Liver (tissue), 9 donors: Measurements from ENCODE around the gene ZNF628. TPM values are rescaled to one million over a fixed set of nuclear protein-coding genes. Genes with fewer than 3 reads are reported as not detected.

Experiments used
- DNase-seq: peaks from one replicate; pipeline ENCODE4 v3.0.0-alpha.2; 2017; ENCODE audit warnings: low spot score
- H3K27ac ChIP-seq, 2 donors: one replicate each; pipeline ENCODE4 v1.7.0; 2013; ENCODE audit warnings: inconsistent platforms in 2 of 2, low read length in 2 of 2, control low read depth in 1 of 2, low read depth in 1 of 2, mild to moderate bottlenecking in 1 of 2
- H3K27me3 ChIP-seq, 4 donors: one replicate each; pipeline versions ENCODE4 v1.6.1 to v1.7.0; 2013; ENCODE audit warnings: low read length in 3 of 4, inconsistent platforms in 1 of 4, mild to moderate bottlenecking in 1 of 4, moderate library complexity in 1 of 4; ENCODE audit not compliant: control insufficient read depth in 4 of 4, insufficient read depth in 4 of 4
- H3K36me3 ChIP-seq, 4 donors: one replicate each; pipeline versions ENCODE4 v1.6.1 to v1.7.0; 2013; ENCODE audit warnings: low read length in 3 of 4, mild to moderate bottlenecking in 3 of 4, low read depth in 1 of 4, moderate library complexity in 1 of 4; ENCODE audit not compliant: control insufficient read depth in 4 of 4, insufficient read depth in 3 of 4
- H3K4me1 ChIP-seq, 4 donors: one replicate each; pipeline versions ENCODE4 v1.6.1 to v1.7.0; 2013; ENCODE audit warnings: low read length in 3 of 4, mild to moderate bottlenecking in 3 of 4, moderate library complexity in 1 of 4; ENCODE audit not compliant: control insufficient read depth in 4 of 4, insufficient read depth in 4 of 4
- H3K4me3 ChIP-seq, 3 donors: one replicate each; pipeline versions ENCODE4 v1.6.1 to v1.7.0; 2013; ENCODE audit warnings: low read length in 3 of 3, control low read depth in 1 of 3, low read depth in 1 of 3, mild to moderate bottlenecking in 1 of 3
- H3K9ac ChIP-seq, 2 donors: one replicate each; pipeline ENCODE4 v1.7.0; 2013; ENCODE audit warnings: low read length in 2 of 2, mild to moderate bottlenecking in 2 of 2, moderate library complexity in 2 of 2, control low read depth in 1 of 2, low read depth in 1 of 2
- H3K9me3 ChIP-seq, 4 donors: one replicate each; pipeline versions ENCODE4 v1.6.1 to v1.7.0; 2013; ENCODE audit warnings: low read length in 3 of 4; ENCODE audit not compliant: control insufficient read depth in 4 of 4
- ATF3 ChIP-seq: IDR thresholded peaks from 2 replicates; pipeline ENCODE4 v1.6.1; 2016; ENCODE audit warnings: antibody characterized with exemption
- CTCF ChIP-seq: fragments of 150-350 bp; IDR thresholded peaks from 2 replicates; pipeline ENCODE4 v1.5.1; 2017; ENCODE audit warnings: improper control_type of control experiment, low read depth, low read length; ENCODE audit not compliant: missing input control
- EGR1 ChIP-seq, 2 donors: IDR thresholded peaks; 2 replicates each; pipeline ENCODE4 v1.6.1; 2016 to 2018; ENCODE audit warnings: antibody characterized with exemption in 2 of 2, low read depth in 2 of 2
- FOXA1 ChIP-seq: IDR thresholded peaks from 2 replicates; pipeline ENCODE4 v1.6.1; 2016; ENCODE audit warnings: antibody characterized with exemption
- FOXA2 ChIP-seq: IDR thresholded peaks from 2 replicates; pipeline ENCODE4 v1.6.1; 2016; ENCODE audit warnings: antibody characterized with exemption
- GABPA ChIP-seq, 2 donors: IDR thresholded peaks in 1 of 2; conservative IDR thresholded peaks in 1 of 2; 2 replicates each; pipeline ENCODE4 v1.6.1; 2016; ENCODE audit warnings: antibody characterized with exemption in 2 of 2, mild to moderate bottlenecking in 1 of 2, moderate library complexity in 1 of 2
- HNF4A ChIP-seq, 2 donors: conservative IDR thresholded peaks; 2 replicates each; pipeline ENCODE4 v1.6.1; 2016; ENCODE audit warnings: antibody characterized with exemption in 2 of 2, mild to moderate bottlenecking in 2 of 2
- HNF4G ChIP-seq: IDR thresholded peaks from 2 replicates; pipeline ENCODE4 v1.6.1; 2016; ENCODE audit warnings: antibody characterized with exemption
- JUND ChIP-seq, 2 donors: IDR thresholded peaks; 2 replicates each; pipeline ENCODE4 v1.6.1; 2016; ENCODE audit warnings: antibody characterized with exemption in 2 of 2
- MAX ChIP-seq: IDR thresholded peaks from 2 replicates; pipeline ENCODE4 v1.6.1; 2016; ENCODE audit warnings: antibody characterized with exemption
- NR2F2 ChIP-seq: IDR thresholded peaks from 2 replicates; pipeline ENCODE4 v1.6.1; 2016; ENCODE audit warnings: antibody characterized with exemption
- RAD21 ChIP-seq, 2 donors: IDR thresholded peaks; 2 replicates each; pipeline ENCODE4 v1.6.1; 2016; ENCODE audit warnings: antibody characterized with exemption in 2 of 2, mild to moderate bottlenecking in 2 of 2
- REST ChIP-seq: IDR thresholded peaks from 2 replicates; pipeline ENCODE4 v1.6.1; 2016; ENCODE audit warnings: antibody characterized with exemption, mild to moderate bottlenecking
- RXRA ChIP-seq, 2 donors: IDR thresholded peaks; 2 replicates each; pipeline ENCODE4 v1.6.1; 2017 to 2018; ENCODE audit warnings: antibody characterized with exemption in 2 of 2, mild to moderate bottlenecking in 1 of 2
- SP1 ChIP-seq: IDR thresholded peaks from 2 replicates; pipeline ENCODE4 v1.6.1; 2018; ENCODE audit warnings: antibody characterized with exemption, mild to moderate bottlenecking
- TAF1 ChIP-seq: conservative IDR thresholded peaks from 2 replicates; pipeline ENCODE4 v1.6.1; 2016; ENCODE audit warnings: antibody characterized with exemption, mild to moderate bottlenecking
- YY1 ChIP-seq: IDR thresholded peaks from 2 replicates; pipeline ENCODE4 v1.6.1; 2016; ENCODE audit warnings: antibody characterized with exemption, mild to moderate bottlenecking
- ZBTB33 ChIP-seq: IDR thresholded peaks from 2 replicates; pipeline ENCODE4 v1.6.1; 2016; ENCODE audit warnings: antibody characterized with exemption
- WGBS: extraction: QIAGEN DNeasy Blood & Tissue Kit; methylation state at CpG from one replicate; pipeline ENCODE4 v1.1.7; 2013; 5-methylcytosine and 5-hydroxymethylcytosine counted together
- polyA plus RNA-seq, 2 donors: library from polyadenylated mRNA; stranded (reverse) in 1 of 2; unstranded in 1 of 2; fragments of 200-250 nt in 1 of 2; fragments of >200 nt in 1 of 2; fragmentation: Nextera tagmentation in 1 of 2; extraction: Ambion mirVana in 1 of 2; gene quantifications; one replicate each; pipeline versions ENCODE4 v1.2.1 to v1.2.3, GENCODE V29; 2013 to 2015
- total RNA-seq, 2 donors: library from RNA; depleted of rRNA; stranded (reverse); fragments of >200 nt; gene quantifications; one replicate each; pipeline ENCODE4 v1.2.3, GENCODE V29; 2014
- donor health status: healthy.
- donor health status: healthy.
- donor health status: healthy.
- donor health status: healthy.
- donor health status: healthy.

The ZNF628 gene
- total and polyA plus RNA-seq, 4 donors, result 0.99 to 4.4 (median 1.5) TPM

- Histone ChIP-seq H3K9me3 (no peaks in the 10 kb centered on the region), H3K4me1 (peaks cover 3 to 14% (median 7%) of the 10 kb centered on the region in 4 donors), H3K4me3 (peak within 1 kb of the TSS in 1 of 3 donors; percentile 52), H3K27me3 (no peaks in the 10 kb centered on the region), H3K27ac (peak within 1 kb of the TSS; percentile 31 to 41), H3K36me3 (peaks cover 0 to 11% (median 5%) of the 10 kb centered on the region in 4 donors), H3K9ac (peak within 1 kb of the TSS in 1 of 2 donors; percentile 38)
- peak; percentile 63 for DNase-seq
- 4% methylated on average over 78 of the region's 78 CpGs for WGBS
- TF ChIP-seq GABPA (IDR thresholded peaks at IDR 0.05 in 1 of 2, conservative IDR thresholded peaks at IDR 0.05 in 1 of 2) (peak; percentile 35 to 64), EGR1 (IDR thresholded peaks at IDR 0.05; ENCODE audit: low read depth in 2 of 2) (no peak)
Measured at GRCh38 chr19:55484593-55485438, 8.4 kb downstream of the ZNF628 start, which contains the start of gene NAT14. Gene NAT14 (plus strand): TSS chr19:55485188. CDS start chr19:55485709, 521 bp downstream.

- peaks cover 0 to 11% (median 5%) of the 10 kb centered on the region in 4 donors for H3K36me3 ChIP-seq
- no peaks in the 10 kb centered on the region for H3K9me3 ChIP-seq
- H3K27me3 ChIP-seq, result no peaks in the 10 kb centered on the region
- peak overlapping the region; percentile 31 to 41 for H3K27ac ChIP-seq
- no peak for DNase-seq
- WGBS, result 37% methylated on average over 18 of the region's 18 CpGs
- TF ChIP-seq RAD21 (IDR thresholded peaks at IDR 0.05) (no peak), NR2F2 (no peak), EGR1 (IDR thresholded peaks at IDR 0.05; ENCODE audit: low read depth in 2 of 2) (no peak), RXRA (IDR thresholded peaks at IDR 0.05) (no peak), CTCF (no peak), HNF4A (conservative IDR thresholded peaks at IDR 0.05) (no peak), JUND (IDR thresholded peaks at IDR 0.05) (no peak), HNF4G (no peak), TAF1 (no peak), ZBTB33 (no peak), ATF3 (no peak), GABPA (IDR thresholded peaks at IDR 0.05 in 1 of 2, conservative IDR thresholded peaks at IDR 0.05 in 1 of 2) (no peak), REST (no peak), FOXA2 (no peak), SP1 (no peak), FOXA1 (no peak), MAX (no peak), YY1 (no peak)
- H3K4me1 ChIP-seq, result peaks cover 3 to 14% (median 7%) of the 10 kb centered on the region in 4 donors
- H3K4me3 ChIP-seq, result peak overlapping the region in 1 of 3 donors; percentile 52
- no peak overlapping the region for H3K9ac ChIP-seq
Measured at GRCh38 chr19:55485439-55486011, 9.1 kb downstream of the ZNF628 start.
